Sciatic nerve (tissue), 2 donors: ENCODE data around the gene SPNS3. TPM values are rescaled to one million over a fixed set of nuclear protein-coding genes. Genes with fewer than 3 reads are reported as not detected.

Experiments
- ATAC-seq: fragments of 200-7000 bp; cut with Tn5 transposase; one replicate; pipeline ENCODE4 v1.9.1; 2020; ENCODE audit warnings: mild to moderate bottlenecking, moderate library complexity
- DNase-seq: peaks from one replicate; pipeline ENCODE4 v3.0.0-alpha.2; 2020; ENCODE audit warnings: low spot score
- intact Hi-C: fragments of 100-400 bp; cut with DNase I; formaldehyde crosslinking; loops from one replicate; pipeline ENCODE4 v1.14.2; 2022
- total RNA-seq: library from RNA; stranded (reverse); fragmentation: NEBNext Ultra II Directional; extraction: Animal tissue kit (Norgen Biotek cat#: 25700); gene quantifications from one replicate; pipeline ENCODE4 v1.2.1, GENCODE V29; 2021
- donor health status: DM: no; HTN: no; CAD: no.
- donor health status: DM: no; HTN: no; CAD: no.

Gene SPNS3
- total RNA-seq, 1 donor from 2014 or later, result 2.0 TPM

DNA sequence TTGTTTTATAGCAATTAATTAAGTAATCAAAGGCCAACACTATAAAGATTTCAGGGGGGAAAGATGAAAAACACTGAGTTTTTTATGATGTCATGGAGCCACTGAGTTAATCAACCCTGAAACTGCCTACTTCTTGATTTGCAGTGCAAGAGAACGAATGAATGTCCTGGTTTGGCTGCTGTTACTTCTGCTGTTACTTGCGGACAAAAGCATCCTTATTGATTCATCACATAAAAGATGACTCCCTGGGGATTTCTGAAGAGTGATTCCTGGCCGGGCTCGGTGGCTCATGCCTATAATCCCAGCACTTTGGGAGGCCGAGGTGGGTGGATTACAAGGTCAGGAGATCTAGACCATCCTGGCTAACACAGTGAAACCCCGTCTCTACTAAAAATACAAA, 10.9 kb upstream of the SPNS3 start:
- intact Hi-C loops, result no loop called here
- ATAC-seq, result no peak
- DNase-seq, result no peak

- DNase-seq (no peak), ATAC-seq (no peak)
- intact Hi-C loops, result no loop called here
Measured at GRCh38 chr17:4425398-4425797, 8.3 kb upstream of the SPNS3 start.

GRCh38 chr17:4426499-4427208, 7.1 kb upstream of the SPNS3 start:
- DNase-seq, result no peak
- ATAC-seq, result no peak
- intact Hi-C loops, result no loop called here

GRCh38 chr17:4427505-4427904, 6.2 kb upstream of the SPNS3 start:
- ATAC-seq, result no peak
- no peak for DNase-seq
- intact Hi-C loops, result no loop called here

DNA sequence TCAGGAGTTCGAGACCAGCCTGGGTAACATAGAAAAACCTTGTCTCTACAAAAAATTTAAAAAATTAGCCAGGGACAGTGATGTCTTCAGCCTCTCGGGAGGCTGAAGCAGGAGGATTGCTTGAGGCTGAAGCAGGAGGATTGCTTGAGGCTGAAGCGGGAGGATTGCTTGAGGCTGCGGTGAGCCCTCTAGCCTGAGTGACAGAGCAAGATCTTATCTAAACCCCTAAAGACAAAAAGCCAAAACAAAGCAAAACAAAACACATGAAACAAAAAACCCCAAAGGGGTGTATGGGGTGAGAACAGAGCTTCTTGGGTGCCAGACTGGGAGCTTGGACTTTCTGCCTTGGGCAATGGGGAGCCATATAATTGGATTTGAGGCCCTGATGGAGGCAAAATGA, 2.6 kb downstream of the SPNS3 start:
- intact Hi-C loops, result no loop called here
- DNase-seq, result no peak
- ATAC-seq, result no peak

DNA sequence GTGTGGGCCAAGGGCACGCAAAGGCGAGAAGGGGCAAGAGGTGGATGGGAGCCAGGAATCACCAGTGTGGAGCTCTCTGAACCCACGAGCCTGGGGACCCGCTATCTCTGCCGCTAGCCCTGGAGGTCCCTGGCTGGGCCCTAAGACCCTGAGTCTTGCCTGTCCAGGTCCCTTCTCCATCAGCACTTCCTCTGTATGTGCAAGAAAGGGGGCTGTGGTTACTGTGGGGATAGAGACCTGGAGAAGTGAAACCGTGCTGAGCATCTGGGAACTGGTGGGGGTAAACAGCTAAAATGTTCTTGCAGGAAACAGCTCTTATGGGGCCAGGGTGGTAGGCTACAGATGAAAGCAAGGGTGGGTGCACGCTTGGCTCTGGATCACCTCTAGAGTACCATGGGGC, 3.1 kb downstream of the SPNS3 start:
- no peak for DNase-seq
- intact Hi-C loops, result no loop called here
- peak; percentile 52 for ATAC-seq

- DNase-seq (no peak), ATAC-seq (no peak)
- intact Hi-C loops, result no loop called here
Measured at GRCh38 chr17:4438162-4438944, 4.6 kb downstream of the SPNS3 start.

DNA sequence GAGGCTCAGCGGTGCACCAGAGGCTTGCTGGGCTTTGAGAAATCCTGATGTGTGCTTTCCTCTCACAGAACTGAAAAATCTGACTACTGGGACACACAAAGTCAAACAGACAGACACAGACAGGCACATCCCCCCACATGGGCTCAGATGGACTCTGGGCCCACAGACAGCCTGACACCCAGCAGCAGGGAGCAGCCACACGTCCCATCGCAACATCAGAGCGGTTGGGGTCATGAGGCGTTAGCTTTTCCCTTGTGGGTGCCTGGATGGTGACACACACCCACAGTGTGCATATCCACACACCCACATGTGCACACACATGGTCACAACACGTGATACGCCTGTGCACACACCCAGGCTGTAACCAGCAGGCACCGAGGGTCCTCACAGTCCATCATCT, 6.3 kb downstream of the SPNS3 start:
- intact Hi-C loops, result no loop called here
- DNase-seq (no peak), ATAC-seq (no peak)

GRCh38 chr17:4440690-4441686, 7.2 kb downstream of the SPNS3 start:
- DNase-seq, result no peak
- no peak for ATAC-seq
- intact Hi-C loops, result no loop called here

GRCh38 chr17:4442582-4442981, 8.8 kb downstream of the SPNS3 start:
- DNase-seq, result no peak
- intact Hi-C loops, result no loop called here
- ATAC-seq, result no peak

- ATAC-seq (no peak), DNase-seq (no peak)
- intact Hi-C loops, result no loop called here
Measured at GRCh38 chr17:4443476-4443875, 9.7 kb downstream of the SPNS3 start.

GRCh38 chr17:4444782-4445473, 11.2 kb downstream of the SPNS3 start:
- intact Hi-C loops, result no loop called here
- ATAC-seq (peak; percentile 24), DNase-seq (no peak)

DNA sequence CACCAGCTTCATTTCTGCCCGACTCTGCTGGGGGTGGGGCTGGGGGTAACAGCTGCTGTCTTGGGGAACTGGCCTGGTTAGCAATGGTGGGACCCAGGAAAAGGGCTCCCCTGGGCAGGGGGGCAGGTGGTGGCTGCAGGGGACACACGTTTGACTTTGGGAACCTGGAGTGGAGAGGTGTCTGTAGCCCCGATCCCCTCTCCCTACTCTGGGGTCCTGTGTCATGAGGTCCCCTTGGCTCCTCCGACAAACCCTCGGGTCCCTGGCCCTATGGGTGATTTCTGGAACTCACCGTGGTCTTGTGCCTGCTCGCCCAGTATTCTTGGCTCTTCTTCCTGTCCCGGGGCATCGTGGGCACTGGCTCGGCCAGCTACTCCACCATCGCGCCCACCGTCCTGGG, 12.0 kb downstream of the SPNS3 start:
- ATAC-seq, result no peak
- intact Hi-C loops, result no loop called here

DNA sequence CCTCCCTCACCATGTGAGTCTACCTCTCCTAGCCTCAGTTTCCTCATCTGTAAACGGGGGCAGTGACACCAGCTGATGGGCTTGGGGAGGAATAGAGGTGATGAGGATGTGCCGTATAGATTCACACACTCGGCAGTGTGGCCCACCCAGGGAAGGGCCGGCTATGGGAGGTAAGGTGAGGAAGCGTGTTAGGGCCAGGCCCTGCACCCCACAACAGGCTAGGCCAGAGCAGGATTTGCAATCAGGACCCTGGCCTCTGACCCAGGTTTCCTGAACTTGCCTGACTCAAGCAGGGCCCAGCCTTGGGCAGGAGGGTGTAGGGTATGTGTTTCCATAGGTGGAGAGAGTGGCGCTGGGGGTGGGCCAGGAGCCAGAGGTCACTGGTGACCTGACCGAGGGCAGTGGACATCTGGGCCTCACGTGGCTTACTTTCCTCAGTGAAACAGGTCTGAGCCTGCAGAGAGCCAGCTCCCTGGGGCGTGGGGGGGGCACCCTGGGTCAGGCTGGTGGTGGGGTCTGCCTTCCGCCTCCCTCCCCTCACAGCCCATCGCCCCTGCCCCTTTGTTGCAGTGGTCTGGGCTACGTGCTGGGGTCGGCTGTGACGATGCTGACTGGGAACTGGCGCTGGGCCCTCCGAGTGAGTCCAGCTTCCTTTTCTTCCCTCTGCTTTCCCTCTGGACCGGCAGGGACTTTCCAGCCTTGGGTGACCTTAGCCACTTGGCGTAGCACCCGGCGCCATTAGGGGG, 12.8 kb downstream of the SPNS3 start:
- no peak for ATAC-seq
- no peak for DNase-seq
- intact Hi-C loops, result no loop called here

More for the DNA sequence above, 12.0 kb downstream of the SPNS3 start:
- no peak for DNase-seq

DNA sequence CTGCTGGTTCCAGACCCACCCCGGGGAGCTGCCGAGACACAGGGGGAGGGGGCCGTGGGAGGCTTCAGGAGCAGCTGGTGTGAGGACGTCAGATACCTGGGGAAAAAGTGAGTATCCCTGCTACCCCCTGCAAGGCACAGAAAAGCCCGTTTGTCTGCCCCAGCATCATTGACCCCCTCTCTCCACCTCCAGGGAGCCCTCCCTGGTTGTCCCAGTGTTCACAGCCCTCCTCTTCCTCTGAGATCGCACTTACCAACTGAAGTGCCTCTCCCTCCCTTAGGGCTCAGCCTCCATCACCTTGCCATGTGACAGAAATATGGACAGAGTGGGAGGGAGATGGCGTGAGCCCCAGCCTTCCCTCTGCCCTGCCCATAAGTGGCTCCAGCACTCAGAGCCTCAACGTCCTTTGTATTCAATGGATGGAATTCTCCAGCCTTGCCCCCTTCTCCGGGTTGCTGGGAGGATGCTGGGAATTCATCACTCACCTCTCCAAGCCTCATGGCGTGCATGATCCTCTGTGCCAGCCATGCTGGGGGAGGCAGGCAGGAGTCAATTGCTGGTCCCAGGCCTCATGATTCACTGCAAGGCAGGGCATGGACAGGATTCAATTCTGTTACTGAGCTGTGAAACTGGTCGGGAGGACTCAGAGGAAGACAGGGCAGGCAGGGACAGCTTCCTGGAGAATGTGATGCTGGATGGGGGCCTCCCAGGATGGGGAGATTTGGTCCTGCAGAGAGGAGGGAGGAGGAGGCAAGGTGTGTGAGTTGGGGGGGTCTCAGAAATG, 14.6 kb downstream of the SPNS3 start:
- DNase-seq (no peak), ATAC-seq (no peak)
- intact Hi-C loops, result no loop called here

- ATAC-seq (peak; percentile 27), DNase-seq (no peak)
- intact Hi-C loops, result no loop called here
Measured at GRCh38 chr17:4449736-4450135, 16.0 kb downstream of the SPNS3 start.

GRCh38 chr17:4450710-4451316, 17.1 kb downstream of the SPNS3 start:
- ATAC-seq (peak; percentile 55), DNase-seq (no peak)
- intact Hi-C loops, result no loop called here
